ENCODE measurements around the gene CTCFL.

CTCFL gene

DNA sequence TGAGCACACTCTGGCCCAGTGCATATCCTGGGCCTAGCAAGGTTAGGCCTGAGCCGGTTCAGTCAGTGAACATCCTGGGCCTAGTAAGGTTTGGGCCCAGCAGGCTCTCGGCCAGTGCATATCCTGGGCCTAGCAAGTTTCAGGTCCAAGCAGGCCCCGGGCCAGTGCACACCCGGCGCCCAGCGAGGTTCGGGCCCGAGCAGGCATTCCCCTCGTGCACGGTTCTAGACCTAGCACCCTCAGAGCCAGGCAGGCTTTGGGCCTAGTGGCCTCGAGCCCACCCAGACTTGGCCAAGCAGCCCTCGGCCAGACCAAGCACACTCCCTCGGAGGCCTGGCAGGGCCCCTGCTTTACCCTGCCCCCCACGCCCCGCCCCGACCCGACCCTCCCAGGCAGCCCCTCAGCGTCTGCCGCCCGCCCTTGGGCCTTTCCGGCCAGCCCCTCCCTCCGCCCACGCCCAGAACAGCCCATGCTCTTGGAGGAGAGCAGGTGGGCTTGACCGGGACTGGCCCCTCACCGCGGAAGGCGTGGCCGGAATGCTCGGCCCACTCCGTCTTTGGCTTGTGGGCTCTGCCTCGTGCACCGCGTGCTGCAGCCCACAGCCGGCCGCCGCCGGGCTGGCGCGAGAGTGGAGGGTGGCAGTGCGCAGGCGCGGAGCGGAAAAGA, at the start of gene CTCFL:
TSS of gene CTCFL (minus strand) at position 630 of the 666 bp plus-strand sequence. CDS start 935 bp downstream, outside the sequence.
- no peak within 1 kb of the TSS for H3K27ac Mint-ChIP-seq
- H3K36me3 Mint-ChIP-seq (ENCODE audit: low read depth): no peaks in the 10 kb centered on the region
- H3K4me3 Mint-ChIP-seq: no peak within 1 kb of the TSS
- ATAC-seq: no peak
- H3K4me1 Mint-ChIP-seq: peaks cover 5% of the 10 kb centered on the region
- no peaks in the 10 kb centered on the region for H3K27me3 Mint-ChIP-seq
- DNase-seq: no peak
- no peaks in the 10 kb centered on the region for H3K9me3 Mint-ChIP-seq

DNA sequence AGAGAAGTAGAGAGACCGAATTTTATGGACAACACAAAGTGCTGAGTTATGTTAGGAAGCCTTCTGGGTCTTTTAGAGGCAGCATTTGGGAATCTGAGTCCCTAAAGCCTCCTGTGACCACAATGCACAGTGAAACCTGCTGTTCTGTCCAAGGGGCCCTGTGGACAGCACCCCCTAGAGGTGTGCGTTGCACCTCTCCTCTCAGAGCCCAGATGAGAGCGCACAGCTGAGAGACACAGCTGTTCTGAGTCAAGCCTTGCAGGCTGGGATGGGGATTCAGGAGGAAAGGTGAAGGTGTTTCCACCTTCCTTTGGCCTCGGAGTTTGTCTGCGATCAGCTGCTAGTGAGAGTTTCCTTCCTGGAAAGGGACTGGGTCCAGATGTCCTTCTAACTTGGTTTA, 49.0 kb upstream of the CTCFL start:
- Mint-ChIP-seq H3K4me3 (no peak overlapping the region), H3K27ac (no peak overlapping the region), H3K27me3 (peaks cover 13% of the 10 kb centered on the region), H3K36me3 (ENCODE audit: low read depth) (no peaks in the 10 kb centered on the region), H3K9me3 (no peaks in the 10 kb centered on the region), H3K4me1 (no peaks in the 10 kb centered on the region)
- no peak for ATAC-seq
- no peak for DNase-seq

GRCh38 chr20:57573242-57573641, 48.3 kb upstream of the CTCFL start:
- DNase-seq: no peak
- Mint-ChIP-seq H3K4me1 (no peaks in the 10 kb centered on the region), H3K9me3 (no peaks in the 10 kb centered on the region), H3K27me3 (peaks cover 9% of the 10 kb centered on the region), H3K4me3 (no peak overlapping the region), H3K36me3 (ENCODE audit: low read depth) (no peaks in the 10 kb centered on the region), H3K27ac (no peak overlapping the region)
- ATAC-seq: no peak

DNA sequence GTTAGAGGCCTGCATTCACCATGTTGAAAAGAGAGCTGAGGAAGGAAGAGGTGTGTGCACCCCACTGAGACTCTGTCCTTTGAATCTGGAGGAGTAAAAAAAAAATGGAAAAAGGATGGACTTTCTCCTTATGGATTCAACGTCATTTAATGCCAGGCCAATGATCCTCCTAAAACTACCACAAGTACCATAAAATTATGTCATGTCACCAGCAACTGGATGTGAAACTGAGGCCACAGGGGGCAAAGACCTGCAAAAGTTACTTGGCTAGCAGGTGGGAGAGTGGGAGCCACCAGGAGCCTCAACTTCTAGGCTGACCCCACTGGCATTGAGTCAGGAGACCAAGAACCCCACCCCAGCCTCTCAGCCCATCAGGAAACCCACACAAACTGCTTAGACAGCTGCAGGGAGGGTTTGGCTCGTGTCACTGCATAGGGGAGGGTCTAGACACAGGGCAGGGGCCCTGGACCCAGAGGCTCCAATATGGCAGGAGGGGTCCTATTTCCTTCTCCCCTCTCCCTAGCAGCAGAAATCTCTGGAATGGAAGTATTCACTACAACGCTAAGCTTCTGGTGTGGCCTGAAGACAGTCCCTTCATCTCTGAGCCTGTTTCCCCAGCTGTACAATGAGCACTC, 47.0 kb upstream of the CTCFL start:
- Mint-ChIP-seq H3K36me3 (ENCODE audit: low read depth) (no peaks in the 10 kb centered on the region), H3K9me3 (no peaks in the 10 kb centered on the region), H3K4me3 (no peak overlapping the region), H3K4me1 (no peaks in the 10 kb centered on the region), H3K27ac (no peak overlapping the region), H3K27me3 (peaks cover 9% of the 10 kb centered on the region)
- no peak for DNase-seq
- ATAC-seq: no peak

GRCh38 chr20:57570920-57571319, 46.0 kb upstream of the CTCFL start:
- Mint-ChIP-seq H3K27me3 (peaks cover 9% of the 10 kb centered on the region), H3K4me1 (no peaks in the 10 kb centered on the region), H3K27ac (no peak overlapping the region), H3K4me3 (no peak overlapping the region), H3K36me3 (ENCODE audit: low read depth) (no peaks in the 10 kb centered on the region), H3K9me3 (no peaks in the 10 kb centered on the region)
- ATAC-seq (no peak), DNase-seq (no peak)

DNA sequence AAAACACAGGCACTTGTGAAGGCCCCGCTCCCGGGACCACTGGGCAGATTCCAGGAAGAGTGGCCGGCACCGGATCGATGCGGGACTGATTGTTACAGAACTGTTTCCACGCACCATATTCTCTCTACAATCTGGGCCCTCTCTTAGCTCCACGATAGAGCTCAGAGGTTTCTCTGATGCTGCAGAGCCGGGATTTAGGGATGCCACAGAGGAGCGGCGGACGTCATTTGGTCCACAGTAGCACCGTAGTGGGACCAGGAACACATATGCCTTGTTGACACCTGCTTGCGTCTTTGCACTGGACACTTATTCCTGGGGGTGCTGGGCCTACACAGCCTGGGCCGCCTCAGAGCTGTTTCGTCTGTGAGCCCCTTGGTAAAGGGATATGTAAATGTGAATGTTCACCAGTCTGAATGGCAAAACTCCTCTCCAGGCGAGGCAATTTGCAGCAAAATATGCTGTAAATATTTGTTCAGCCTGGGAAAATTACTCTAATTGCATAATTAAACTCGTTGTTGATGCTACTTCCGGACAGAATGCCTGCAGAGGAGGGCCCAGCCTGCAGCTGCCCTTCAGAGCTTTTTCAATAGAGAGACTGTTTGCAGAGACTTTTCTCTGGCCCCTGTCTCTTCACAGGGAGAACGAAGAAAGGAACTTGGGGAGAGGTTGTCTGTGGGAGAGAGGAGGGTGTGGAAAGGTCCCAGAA, 45.4 kb upstream of the CTCFL start:
- Mint-ChIP-seq H3K4me1 (no peaks in the 10 kb centered on the region), H3K36me3 (ENCODE audit: low read depth) (no peaks in the 10 kb centered on the region), H3K9me3 (no peaks in the 10 kb centered on the region), H3K4me3 (no peak overlapping the region), H3K27ac (no peak overlapping the region), H3K27me3 (peaks cover 9% of the 10 kb centered on the region)
- ATAC-seq (no peak), DNase-seq (no peak)

DNA sequence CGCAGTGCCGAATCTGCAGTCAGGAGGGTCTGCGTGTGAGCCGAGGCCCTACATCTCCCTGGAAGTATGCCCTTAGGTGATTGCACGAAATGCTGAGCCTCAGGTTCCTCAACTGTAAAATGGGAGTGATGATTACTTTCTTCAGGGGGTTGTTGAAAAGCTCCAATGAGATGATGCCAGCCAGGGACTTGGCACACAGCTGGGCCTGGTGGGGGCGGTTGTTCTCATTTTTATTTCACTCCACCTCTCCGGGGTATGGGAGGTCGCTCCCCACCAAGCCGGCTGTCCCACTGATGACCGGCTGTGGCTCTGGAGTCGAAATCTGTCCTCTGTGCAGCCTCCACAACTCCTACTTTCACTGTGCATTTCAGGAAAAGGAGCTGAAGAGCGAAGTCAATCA, 44.0 kb upstream of the CTCFL start:
- H3K27ac Mint-ChIP-seq: no peak overlapping the region
- no peaks in the 10 kb centered on the region for H3K36me3 Mint-ChIP-seq (ENCODE audit: low read depth)
- no peak for ATAC-seq
- peaks cover 5% of the 10 kb centered on the region for H3K27me3 Mint-ChIP-seq
- no peak overlapping the region for H3K4me3 Mint-ChIP-seq
- H3K9me3 Mint-ChIP-seq: no peaks in the 10 kb centered on the region
- H3K4me1 Mint-ChIP-seq: no peaks in the 10 kb centered on the region
- DNase-seq: no peak

DNA sequence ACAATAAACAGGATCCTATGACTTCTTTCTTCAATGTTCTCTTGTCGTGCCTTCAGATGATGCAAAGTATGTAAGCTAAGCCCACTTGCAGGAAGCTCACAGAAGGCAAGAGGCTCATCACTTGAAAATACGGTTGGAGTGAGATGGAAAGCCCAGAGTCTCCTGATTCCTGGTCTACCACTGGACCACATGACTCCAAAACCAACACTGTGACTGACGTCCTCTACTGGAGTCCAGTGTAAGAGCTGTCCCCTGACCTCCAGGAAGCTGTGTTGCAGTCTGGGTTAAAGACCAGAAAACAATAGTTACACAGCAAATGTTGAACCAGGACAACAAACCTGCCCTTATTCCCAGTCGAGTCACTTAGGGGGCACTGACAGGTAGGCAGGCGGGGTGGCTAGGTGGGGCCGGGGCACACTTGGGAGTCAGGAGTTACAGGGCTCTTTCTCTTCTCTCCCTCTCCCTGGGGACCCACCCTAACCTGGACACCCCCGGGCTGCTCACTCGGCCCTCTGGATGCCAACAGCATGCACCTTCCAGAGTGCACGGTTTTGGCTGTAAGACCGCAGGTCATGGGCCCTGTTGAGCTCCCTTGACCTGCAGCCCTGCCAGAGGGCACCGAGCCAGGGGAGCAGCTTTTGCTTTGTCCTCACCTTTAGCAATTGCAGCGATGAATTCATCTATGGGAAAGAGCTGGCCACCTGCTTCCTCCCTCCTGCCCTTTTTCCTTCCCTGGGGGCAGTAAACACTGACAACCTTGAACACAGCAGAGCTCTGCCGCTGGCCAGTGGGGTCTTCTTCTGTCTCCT, 43.4 kb upstream of the CTCFL start:
- no peaks in the 10 kb centered on the region for H3K4me1 Mint-ChIP-seq
- no peaks in the 10 kb centered on the region for H3K36me3 Mint-ChIP-seq (ENCODE audit: low read depth)
- no peak overlapping the region for H3K27ac Mint-ChIP-seq
- DNase-seq: no peak
- no peak overlapping the region for H3K4me3 Mint-ChIP-seq
- H3K9me3 Mint-ChIP-seq: no peaks in the 10 kb centered on the region
- peaks cover 4% of the 10 kb centered on the region for H3K27me3 Mint-ChIP-seq
- no peak for ATAC-seq

- Mint-ChIP-seq H3K27me3 (peaks cover 4% of the 10 kb centered on the region), H3K36me3 (ENCODE audit: low read depth) (no peaks in the 10 kb centered on the region), H3K4me3 (no peak overlapping the region), H3K4me1 (no peaks in the 10 kb centered on the region), H3K27ac (no peak overlapping the region), H3K9me3 (no peaks in the 10 kb centered on the region)
- no peak for ATAC-seq
- DNase-seq: no peak
Measured at GRCh38 chr20:57567471-57568079, 42.6 kb upstream of the CTCFL start.

DNA sequence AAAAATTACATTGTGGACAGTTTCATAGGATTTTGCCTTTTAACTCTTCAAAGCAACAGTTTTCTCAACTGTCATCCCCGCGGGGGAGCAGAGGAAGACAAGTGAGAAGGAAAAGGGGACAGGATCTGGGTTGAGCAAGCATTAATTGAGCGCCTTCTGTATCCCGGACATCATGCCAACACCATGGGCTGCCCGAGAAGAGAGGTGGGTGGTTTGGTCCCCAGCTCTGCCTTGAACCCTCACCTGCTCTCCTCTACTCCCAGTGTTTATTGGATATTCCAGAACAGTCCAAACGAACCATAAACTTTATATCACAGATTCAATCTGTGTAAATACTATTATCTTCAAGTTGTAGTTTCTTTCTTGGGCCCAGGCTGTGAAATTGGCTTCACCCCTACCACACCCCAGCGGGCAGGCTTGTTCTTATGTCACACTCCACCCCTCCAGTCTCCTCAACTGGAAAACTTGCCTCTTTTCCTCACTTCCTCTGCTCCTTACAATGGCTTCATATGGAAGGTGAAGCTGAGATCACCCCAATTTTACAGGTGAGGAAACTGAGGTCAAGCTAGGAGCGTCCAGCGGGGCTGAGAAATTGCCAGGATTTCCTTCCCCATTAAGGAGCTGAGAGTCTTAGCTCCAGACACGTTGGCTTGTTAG, 42.0 kb upstream of the CTCFL start:
- Mint-ChIP-seq H3K27me3 (peaks cover 4% of the 10 kb centered on the region), H3K4me3 (no peak overlapping the region), H3K9me3 (no peaks in the 10 kb centered on the region), H3K27ac (no peak overlapping the region), H3K36me3 (ENCODE audit: low read depth) (no peaks in the 10 kb centered on the region), H3K4me1 (no peaks in the 10 kb centered on the region)
- DNase-seq (no peak), ATAC-seq (no peak)

- H3K4me3 Mint-ChIP-seq: no peak overlapping the region
- H3K4me1 Mint-ChIP-seq: no peaks in the 10 kb centered on the region
Measured at GRCh38 chr20:57566399-57566798, 41.5 kb upstream of the CTCFL start.

GRCh38 chr20:57564951-57565642, 40.2 kb upstream of the CTCFL start:
- H3K27ac Mint-ChIP-seq: no peak overlapping the region
- H3K36me3 Mint-ChIP-seq (ENCODE audit: low read depth): no peaks in the 10 kb centered on the region
- H3K9me3 Mint-ChIP-seq: no peaks in the 10 kb centered on the region
- ATAC-seq (no peak), DNase-seq (no peak)
- H3K4me1 Mint-ChIP-seq: no peaks in the 10 kb centered on the region
- peaks cover 2% of the 10 kb centered on the region for H3K27me3 Mint-ChIP-seq
- H3K4me3 Mint-ChIP-seq: no peak overlapping the region

More at GRCh38 chr20:57566399-57566798, 41.5 kb upstream of the CTCFL start:
- Mint-ChIP-seq H3K27me3 (peaks cover 4% of the 10 kb centered on the region), H3K27ac (no peak overlapping the region), H3K9me3 (no peaks in the 10 kb centered on the region), H3K36me3 (ENCODE audit: low read depth) (no peaks in the 10 kb centered on the region)
- no peak for DNase-seq
- ATAC-seq: no peak

DNA sequence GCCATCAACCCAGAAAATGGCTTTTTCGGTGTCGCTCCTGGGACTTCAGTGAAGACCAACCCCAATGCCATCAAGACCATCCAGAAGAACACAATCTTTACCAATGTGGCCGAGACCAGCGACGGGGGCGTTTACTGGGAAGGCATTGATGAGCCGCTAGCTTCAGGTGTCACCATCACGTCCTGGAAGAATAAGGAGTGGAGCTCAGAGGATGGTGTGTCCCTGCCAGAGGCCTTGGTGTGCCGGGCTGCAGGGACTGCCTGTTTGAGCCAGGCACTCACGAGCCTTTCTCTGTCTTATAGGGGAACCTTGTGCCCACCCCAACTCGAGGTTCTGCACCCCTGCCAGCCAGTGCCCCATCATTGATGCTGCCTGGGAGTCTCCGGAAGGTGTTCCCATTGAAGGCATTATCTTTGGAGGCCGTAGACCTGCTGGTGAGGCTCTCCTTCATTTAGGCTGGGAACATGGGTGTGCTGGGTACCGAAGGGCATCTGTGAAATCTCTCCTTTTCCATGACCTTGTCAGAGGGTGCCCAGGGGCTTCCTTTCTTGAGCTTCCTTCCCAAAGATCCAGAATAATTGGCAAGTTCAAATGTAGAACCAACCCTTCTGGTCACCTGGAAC, 39.4 kb upstream of the CTCFL start:
- DNase-seq (no peak), ATAC-seq (no peak)
- H3K27me3 Mint-ChIP-seq: peaks cover 4% of the 10 kb centered on the region
- no peaks in the 10 kb centered on the region for H3K36me3 Mint-ChIP-seq (ENCODE audit: low read depth)
- H3K27ac Mint-ChIP-seq: no peak overlapping the region
- no peaks in the 10 kb centered on the region for H3K4me1 Mint-ChIP-seq
- H3K4me3 Mint-ChIP-seq: no peak overlapping the region
- no peaks in the 10 kb centered on the region for H3K9me3 Mint-ChIP-seq
